HEK293 (cell line): Measurements from ENCODE around the gene FGD6.

ENCODE experiments used
- BCL11A ChIP-seq: fragments of 450-650 bp; formaldehyde crosslinking; IDR thresholded peaks from 2 replicates; pipeline ENCODE4 v1.5.1; 2016; ENCODE audit warnings: low read depth, missing biosample characterization, missing genetic modification characterization
- GLIS1 ChIP-seq: fragments of 450-650 bp; formaldehyde crosslinking; IDR thresholded peaks from 2 replicates; pipeline ENCODE4 v1.5.1; 2016; ENCODE audit warnings: missing biosample characterization, missing genetic modification characterization
- HOXD13 ChIP-seq: sonication (generic); formaldehyde crosslinking; IDR thresholded peaks from 2 replicates; pipeline ENCODE4 v1.8.0; 2022; ENCODE audit warnings: missing genetic modification reagents, borderline replicate concordance
- KLF8 ChIP-seq: fragments of 450-650 bp; formaldehyde crosslinking; IDR thresholded peaks from 2 replicates; pipeline ENCODE4 v1.5.1; 2016; ENCODE audit warnings: missing biosample characterization, missing genetic modification characterization
- REST ChIP-seq: fragments of 450-650 bp; formaldehyde crosslinking; IDR thresholded peaks from 2 replicates; pipeline ENCODE4 v1.5.1; 2016; ENCODE audit warnings: missing biosample characterization, missing genetic modification characterization
- SCRT2 ChIP-seq: fragments of 450-650 bp; formaldehyde crosslinking; IDR thresholded peaks from 2 replicates; pipeline ENCODE4 v1.5.1; 2016; ENCODE audit warnings: missing biosample characterization, missing genetic modification characterization
- SETDB1 ChIP-seq: IDR thresholded peaks from one replicate; pipeline ENCODE4 v1.6.1; 2017; ENCODE audit warnings: mild to moderate bottlenecking, low read length, moderate library complexity, mixed read lengths; ENCODE audit not compliant: insufficient read length
- SP2 ChIP-seq: fragments of 450-650 bp; formaldehyde crosslinking; IDR thresholded peaks from 2 replicates; pipeline ENCODE4 v1.5.1; 2016; ENCODE audit warnings: missing biosample characterization, missing genetic modification characterization
- WT1 ChIP-seq: fragments of 450-650 bp; formaldehyde crosslinking; IDR thresholded peaks from 2 replicates; pipeline ENCODE4 v1.5.1; 2016; ENCODE audit warnings: missing biosample characterization, missing genetic modification characterization
- ZBTB7A ChIP-seq: fragments of 450-650 bp; formaldehyde crosslinking; IDR thresholded peaks from 2 replicates; pipeline ENCODE4 v1.5.1; 2016; ENCODE audit warnings: low read depth, missing biosample characterization, missing genetic modification characterization
- ZEB2 ChIP-seq: fragments of 450-650 bp; formaldehyde crosslinking; IDR thresholded peaks from 2 replicates; pipeline ENCODE4 v1.5.1; 2016; ENCODE audit warnings: missing biosample characterization, missing genetic modification characterization
- ZFP3 ChIP-seq: fragments of 450-650 bp; formaldehyde crosslinking; IDR thresholded peaks from 2 replicates; pipeline ENCODE4 v1.5.1; 2016; ENCODE audit warnings: low read depth, missing biosample characterization, missing genetic modification characterization
- ZIC2 ChIP-seq: fragments of 450-650 bp; formaldehyde crosslinking; IDR thresholded peaks from 2 replicates; pipeline ENCODE4 v1.5.1; 2016; ENCODE audit warnings: missing biosample characterization, missing genetic modification characterization
- ZNF112 ChIP-seq: fragments of 450-650 bp; formaldehyde crosslinking; IDR thresholded peaks from 2 replicates; pipeline ENCODE4 v1.5.0; 2017; ENCODE audit warnings: missing biosample characterization, missing genetic modification characterization
- ZNF140 ChIP-seq: fragments of 450-650 bp; formaldehyde crosslinking; IDR thresholded peaks from 2 replicates; pipeline ENCODE4 v1.5.1; 2016; ENCODE audit warnings: missing biosample characterization, missing genetic modification characterization
- ZNF223 ChIP-seq: fragments of 450-650 bp; formaldehyde crosslinking; IDR thresholded peaks from 2 replicates; pipeline ENCODE4 v1.5.1; 2016; ENCODE audit warnings: missing biosample characterization, missing genetic modification characterization
- ZNF302 ChIP-seq: fragments of 450-650 bp; formaldehyde crosslinking; IDR thresholded peaks from 2 replicates; pipeline ENCODE4 v1.5.1; 2016; ENCODE audit warnings: missing biosample characterization, missing genetic modification characterization, low read depth
- ZNF324 ChIP-seq: fragments of 450-650 bp; formaldehyde crosslinking; IDR thresholded peaks from 2 replicates; pipeline ENCODE4 v1.5.1; 2016; ENCODE audit warnings: missing biosample characterization, missing genetic modification characterization
- ZNF433 ChIP-seq: fragments of 450-650 bp; formaldehyde crosslinking; IDR thresholded peaks from 2 replicates; pipeline ENCODE4 v1.5.1; 2016; ENCODE audit warnings: missing biosample characterization, missing genetic modification characterization, low read depth
- ZNF585B ChIP-seq: fragments of 450-650 bp; formaldehyde crosslinking; IDR thresholded peaks from 2 replicates; pipeline ENCODE4 v1.5.1; 2016; ENCODE audit warnings: missing biosample characterization, missing genetic modification characterization
- ZNF596 ChIP-seq: fragments of 450-650 bp; IDR thresholded peaks from 2 replicates; pipeline ENCODE4 v1.5.0; 2018; ENCODE audit warnings: missing biosample characterization, mild to moderate bottlenecking, missing genetic modification characterization, moderate library complexity
- ZNF654 ChIP-seq: fragments of 450-650 bp; formaldehyde crosslinking; IDR thresholded peaks from 2 replicates; pipeline ENCODE4 v1.5.1; 2016; ENCODE audit warnings: low read depth, missing biosample characterization, missing genetic modification characterization
- ZNF660 ChIP-seq: fragments of 450-650 bp; IDR thresholded peaks from 2 replicates; pipeline ENCODE4 v1.5.1; 2018; ENCODE audit warnings: missing biosample characterization, mild to moderate bottlenecking, missing genetic modification characterization
- ZNF664 ChIP-seq: fragments of 450-650 bp; formaldehyde crosslinking; IDR thresholded peaks from 2 replicates; pipeline ENCODE4 v1.5.1; 2016; ENCODE audit warnings: missing biosample characterization, missing genetic modification characterization
- ZNF785 ChIP-seq: fragments of 450-650 bp; formaldehyde crosslinking; IDR thresholded peaks from 2 replicates; pipeline ENCODE4 v1.5.1; 2016; ENCODE audit warnings: missing biosample characterization, missing genetic modification characterization
- ZNF791 ChIP-seq: fragments of 450-650 bp; formaldehyde crosslinking; IDR thresholded peaks from 2 replicates; pipeline ENCODE4 v1.5.1; 2016; ENCODE audit warnings: missing biosample characterization, missing genetic modification characterization
- ZNF837 ChIP-seq: fragments of 450-650 bp; formaldehyde crosslinking; IDR thresholded peaks from 2 replicates; pipeline ENCODE4 v1.5.1; 2016; ENCODE audit warnings: missing biosample characterization, missing genetic modification characterization
- TF ChIP-seq, protein P1 (sequence below): fragments of 450-650 bp; formaldehyde crosslinking; IDR thresholded peaks from 2 replicates; pipeline ENCODE4 v1.5.1; 2016; ENCODE audit warnings: missing biosample characterization, missing genetic modification characterization
- TF ChIP-seq, protein P2 (sequence below): fragments of 450-650 bp; formaldehyde crosslinking; IDR thresholded peaks from 2 replicates; pipeline ENCODE4 v1.5.1; 2017; ENCODE audit warnings: missing biosample characterization, missing genetic modification characterization
- TF ChIP-seq, protein P3 (sequence below): fragments of 450-650 bp; formaldehyde crosslinking; IDR thresholded peaks from 2 replicates; pipeline ENCODE4 v1.5.1; 2017; ENCODE audit warnings: missing biosample characterization, missing genetic modification characterization
- TF ChIP-seq, protein P4 (sequence below): fragments of 450-650 bp; formaldehyde crosslinking; IDR thresholded peaks from 2 replicates; pipeline ENCODE4 v1.5.1; 2016; ENCODE audit warnings: missing biosample characterization, missing genetic modification characterization

Gene FGD6

DNA sequence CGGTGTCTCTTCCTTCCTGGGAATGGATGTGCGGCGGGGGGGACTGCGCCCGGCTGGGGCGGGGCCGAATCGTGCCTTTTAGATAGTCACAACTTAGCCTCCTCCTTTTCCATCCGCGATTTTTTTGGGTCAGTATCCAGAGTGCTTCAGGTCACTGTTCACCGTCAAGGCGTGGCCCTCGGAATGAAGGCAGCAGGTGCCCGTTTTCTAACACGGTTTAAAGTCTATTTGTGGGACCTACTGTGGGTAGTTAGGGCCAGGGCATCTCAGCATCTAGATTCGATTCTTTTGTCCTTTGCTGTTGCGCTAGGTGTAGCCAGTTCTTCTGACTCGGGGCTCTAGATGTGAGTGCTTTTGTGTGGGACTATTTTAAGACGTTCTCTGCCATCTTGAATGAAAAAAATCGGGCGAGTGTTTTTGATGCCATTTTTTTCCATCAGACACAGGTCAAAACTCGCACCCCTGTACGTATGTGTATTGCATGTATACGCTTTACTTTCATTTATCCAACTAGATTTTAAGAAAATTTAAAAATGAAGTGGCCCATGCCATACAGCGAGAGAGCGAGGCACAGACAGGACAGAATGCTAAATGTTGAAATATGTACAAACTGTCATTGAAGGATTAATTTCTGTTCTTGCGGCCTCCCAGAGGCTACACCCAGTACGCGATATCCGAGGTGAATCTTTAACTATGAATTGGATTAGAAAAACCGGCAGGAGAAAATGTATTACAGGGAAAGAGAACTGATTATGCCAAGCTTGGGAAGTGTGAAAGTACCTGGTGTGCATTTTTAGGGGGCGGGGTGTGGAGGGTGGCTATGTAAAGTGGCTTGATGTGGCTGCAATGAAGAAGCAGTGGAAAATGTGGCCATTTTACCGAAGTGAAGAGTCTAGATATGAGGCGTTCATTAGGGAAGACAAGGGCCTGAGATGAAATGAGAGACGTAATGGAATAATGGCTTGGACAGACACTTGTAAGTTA lies 1.2 kb upstream of the FGD6 start (continued):
- TF ChIP-seq, protein P1, sequence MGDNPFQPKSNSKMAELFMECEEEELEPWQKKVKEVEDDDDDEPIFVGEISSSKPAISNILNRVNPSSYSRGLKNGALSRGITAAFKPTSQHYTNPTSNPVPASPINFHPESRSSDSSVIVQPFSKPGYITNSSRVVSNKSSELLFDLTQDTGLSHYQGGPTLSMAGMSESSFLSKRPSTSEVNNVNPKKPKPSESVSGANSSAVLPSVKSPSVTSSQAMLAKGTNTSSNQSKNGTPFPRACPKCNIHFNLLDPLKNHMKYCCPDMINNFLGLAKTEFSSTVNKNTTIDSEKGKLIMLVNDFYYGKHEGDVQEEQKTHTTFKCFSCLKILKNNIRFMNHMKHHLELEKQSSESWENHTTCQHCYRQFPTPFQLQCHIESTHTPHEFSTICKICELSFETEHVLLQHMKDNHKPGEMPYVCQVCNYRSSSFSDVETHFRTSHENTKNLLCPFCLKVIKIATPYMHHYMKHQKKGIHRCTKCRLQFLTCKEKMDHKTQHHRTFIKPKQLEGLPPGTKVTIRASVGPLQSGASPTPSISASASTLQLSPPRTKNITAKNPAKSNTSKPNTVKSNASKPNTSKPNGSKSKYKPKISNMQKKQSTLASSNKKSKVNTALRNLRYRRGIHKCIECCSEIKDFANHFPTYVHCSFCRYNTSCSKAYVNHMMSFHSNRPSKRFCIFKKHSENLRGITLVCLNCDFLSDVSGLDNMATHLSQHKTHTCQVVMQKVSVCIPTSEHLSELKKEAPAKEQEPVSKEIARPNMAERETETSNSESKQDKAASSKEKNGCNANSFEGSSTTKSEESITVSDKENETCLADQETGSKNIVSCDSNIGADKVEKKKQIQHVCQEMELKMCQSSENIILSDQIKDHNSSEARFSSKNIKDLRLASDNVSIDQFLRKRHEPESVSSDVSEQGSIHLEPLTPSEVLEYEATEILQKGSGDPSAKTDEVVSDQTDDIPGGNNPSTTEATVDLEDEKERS (tag by site-specific recombination) = no peak
- no peak for TF ChIP-seq KLF8 (tag by site-specific recombination)
- no peak for TF ChIP-seq BCL11A (tag by site-specific recombination)
- no peak for TF ChIP-seq ZNF585B
- TF ChIP-seq ZNF140 (tag by site-specific recombination) = no peak
- TF ChIP-seq ZNF664 = no peak
- TF ChIP-seq ZNF112 (tag by site-specific recombination) = no peak
- TF ChIP-seq ZNF654 = no peak
- TF ChIP-seq ZEB2 (tag by site-specific recombination) = peak; percentile 83; the same call in 1 of the 2 replicates
- TF ChIP-seq ZNF660 (tag by site-specific recombination) = peak; percentile 3; the same call in 1 of the 2 replicates
- no peak for TF ChIP-seq REST
- no peak for TF ChIP-seq ZNF837 (tag by site-specific recombination)
- TF ChIP-seq SCRT2 (tag by site-specific recombination) = peak; percentile 74
- TF ChIP-seq ZNF433 = no peak
- no peak for TF ChIP-seq ZNF302 (tag by site-specific recombination)
- TF ChIP-seq, protein P2, sequence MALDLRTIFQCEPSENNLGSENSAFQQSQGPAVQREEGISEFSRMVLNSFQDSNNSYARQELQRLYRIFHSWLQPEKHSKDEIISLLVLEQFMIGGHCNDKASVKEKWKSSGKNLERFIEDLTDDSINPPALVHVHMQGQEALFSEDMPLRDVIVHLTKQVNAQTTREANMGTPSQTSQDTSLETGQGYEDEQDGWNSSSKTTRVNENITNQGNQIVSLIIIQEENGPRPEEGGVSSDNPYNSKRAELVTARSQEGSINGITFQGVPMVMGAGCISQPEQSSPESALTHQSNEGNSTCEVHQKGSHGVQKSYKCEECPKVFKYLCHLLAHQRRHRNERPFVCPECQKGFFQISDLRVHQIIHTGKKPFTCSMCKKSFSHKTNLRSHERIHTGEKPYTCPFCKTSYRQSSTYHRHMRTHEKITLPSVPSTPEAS (tag by site-specific recombination) = no peak
- no peak for TF ChIP-seq GLIS1
- TF ChIP-seq ZNF324 (tag by site-specific recombination) = 0 out of 2 replicates have a peak, but pooled peaks have one; percentile 0
- no peak for TF ChIP-seq ZNF791 (tag by site-specific recombination)
- TF ChIP-seq ZIC2 (tag by site-specific recombination) = no peak
- no peak for TF ChIP-seq SETDB1
- no peak for TF ChIP-seq ZFP3 (tag by site-specific recombination)
- no peak for TF ChIP-seq HOXD13 (CRISPR knock-in tag)
- TF ChIP-seq, protein P3, sequence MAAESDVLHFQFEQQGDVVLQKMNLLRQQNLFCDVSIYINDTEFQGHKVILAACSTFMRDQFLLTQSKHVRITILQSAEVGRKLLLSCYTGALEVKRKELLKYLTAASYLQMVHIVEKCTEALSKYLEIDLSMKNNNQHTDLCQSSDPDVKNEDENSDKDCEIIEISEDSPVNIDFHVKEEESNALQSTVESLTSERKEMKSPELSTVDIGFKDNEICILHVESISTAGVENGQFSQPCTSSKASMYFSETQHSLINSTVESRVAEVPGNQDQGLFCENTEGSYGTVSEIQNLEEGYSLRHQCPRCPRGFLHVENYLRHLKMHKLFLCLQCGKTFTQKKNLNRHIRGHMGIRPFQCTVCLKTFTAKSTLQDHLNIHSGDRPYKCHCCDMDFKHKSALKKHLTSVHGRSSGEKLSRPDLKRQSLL (tag by site-specific recombination) = no peak
- TF ChIP-seq ZBTB7A (tag by site-specific recombination) = no peak
- TF ChIP-seq, protein P4, sequence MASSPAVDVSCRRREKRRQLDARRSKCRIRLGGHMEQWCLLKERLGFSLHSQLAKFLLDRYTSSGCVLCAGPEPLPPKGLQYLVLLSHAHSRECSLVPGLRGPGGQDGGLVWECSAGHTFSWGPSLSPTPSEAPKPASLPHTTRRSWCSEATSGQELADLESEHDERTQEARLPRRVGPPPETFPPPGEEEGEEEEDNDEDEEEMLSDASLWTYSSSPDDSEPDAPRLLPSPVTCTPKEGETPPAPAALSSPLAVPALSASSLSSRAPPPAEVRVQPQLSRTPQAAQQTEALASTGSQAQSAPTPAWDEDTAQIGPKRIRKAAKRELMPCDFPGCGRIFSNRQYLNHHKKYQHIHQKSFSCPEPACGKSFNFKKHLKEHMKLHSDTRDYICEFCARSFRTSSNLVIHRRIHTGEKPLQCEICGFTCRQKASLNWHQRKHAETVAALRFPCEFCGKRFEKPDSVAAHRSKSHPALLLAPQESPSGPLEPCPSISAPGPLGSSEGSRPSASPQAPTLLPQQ = no peak
- TF ChIP-seq WT1 (tag by site-specific recombination) = no peak
- TF ChIP-seq ZNF785 (tag by site-specific recombination) = no peak
- no peak for TF ChIP-seq ZNF596
- no peak for TF ChIP-seq ZNF223
- TF ChIP-seq SP2 (tag by site-specific recombination) = no peak
